Dedifferentiated amniotic fluid mesenchymal stem cell (primary cell): ENCODE results near the gene ZBTB22.
"Not testable (repeated sequence)": the region's sequence is repeated elsewhere in the genome, so short reads cannot be mapped to it uniquely, and the experiment has no call there.

Source experiments
- DNase-seq: peaks from one replicate; pipeline ENCODE4 v3.0.0-alpha.2; 2016; ENCODE audit errors: extremely low spot score

The ZBTB22 gene

DNA sequence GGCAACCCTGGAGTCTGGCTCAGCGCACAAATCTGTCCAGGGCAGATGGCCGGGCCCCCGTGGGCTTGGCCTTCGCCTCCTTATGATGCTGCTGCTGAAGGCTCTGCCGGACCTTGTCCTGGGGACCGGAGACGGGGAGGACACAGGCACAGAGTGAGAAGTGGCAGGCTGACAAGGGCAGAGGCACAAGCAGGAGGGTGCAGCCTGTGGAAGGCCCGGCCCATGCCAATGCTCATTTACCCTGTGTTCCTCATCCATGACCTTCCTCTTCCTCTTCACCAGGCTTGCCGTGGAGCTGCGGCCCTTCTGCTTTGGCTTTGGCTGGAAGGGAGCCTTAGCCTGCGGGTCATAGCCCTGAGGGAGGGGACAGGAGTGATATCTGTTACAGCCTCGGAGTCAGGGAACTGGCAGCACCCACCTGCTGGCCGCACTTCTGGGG is 38.3 kb downstream of the ZBTB22 start:
- no peak for DNase-seq

DNA sequence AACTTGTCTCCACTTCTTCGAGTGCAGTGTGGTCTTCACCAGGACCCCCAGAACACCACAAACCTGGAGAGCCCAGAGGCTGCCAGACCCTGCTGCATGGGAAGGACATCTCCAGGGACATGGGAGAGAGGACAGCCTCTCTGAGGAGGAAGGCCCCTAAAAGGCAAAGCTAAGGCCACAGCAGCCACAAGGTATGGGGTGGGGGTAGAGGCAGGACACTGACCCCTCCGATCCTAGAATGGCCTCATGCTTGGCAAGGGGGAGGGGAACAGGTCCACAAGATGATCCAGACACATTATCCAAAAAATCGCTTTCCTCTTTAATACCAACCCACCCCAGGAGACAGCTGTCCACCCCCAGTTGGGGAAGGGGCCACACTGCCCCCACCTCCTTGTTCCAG is 38.7 kb downstream of the ZBTB22 start:
- no peak for DNase-seq

GRCh38 chr6:33278392-33278741 is 39.2 kb downstream of the ZBTB22 start:
- DNase-seq: no peak

DNA sequence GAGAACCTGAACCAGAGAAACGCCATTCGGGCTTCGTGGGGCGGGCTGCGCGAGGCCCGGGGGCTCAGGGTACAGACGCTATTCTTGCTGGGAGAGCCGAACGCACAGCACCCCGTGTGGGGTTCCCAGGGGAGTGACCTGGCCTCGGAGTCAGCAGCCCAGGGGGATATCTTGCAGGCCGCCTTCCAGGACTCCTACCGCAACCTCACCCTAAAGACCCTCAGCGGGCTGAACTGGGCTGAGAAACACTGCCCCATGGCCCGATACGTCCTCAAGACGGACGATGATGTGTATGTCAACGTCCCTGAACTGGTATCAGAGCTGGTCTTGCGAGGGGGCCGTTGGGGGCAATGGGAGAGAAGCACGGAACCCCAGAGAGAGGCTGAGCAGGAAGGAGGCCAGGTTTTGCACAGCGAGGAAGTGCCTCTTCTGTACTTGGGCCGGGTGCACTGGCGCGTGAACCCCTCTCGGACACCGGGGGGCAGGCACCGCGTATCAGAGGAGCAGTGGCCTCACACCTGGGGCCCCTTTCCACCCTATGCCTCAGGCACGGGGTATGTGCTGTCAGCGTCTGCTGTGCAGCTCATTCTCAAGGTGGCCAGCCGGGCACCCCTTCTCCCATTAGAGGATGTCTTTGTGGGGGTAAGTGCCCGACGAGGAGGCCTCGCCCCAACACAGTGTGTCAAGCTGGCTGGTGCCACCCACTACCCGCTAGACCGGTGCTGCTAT is 39.7 kb downstream of the ZBTB22 start:
- DNase-seq: no peak

- no peak for DNase-seq
Measured at GRCh38 chr6:33276864-33277662, 40.5 kb downstream of the ZBTB22 start, which contains the start of gene B3GALT4. Gene B3GALT4, plus strand, starts transcription at chr6:33277123. Its CDS starts 297 bp downstream, at chr6:33277420.

- DNase-seq: no peak
Measured at GRCh38 chr6:33276581-33276863, 41.0 kb downstream of the ZBTB22 start.

DNA sequence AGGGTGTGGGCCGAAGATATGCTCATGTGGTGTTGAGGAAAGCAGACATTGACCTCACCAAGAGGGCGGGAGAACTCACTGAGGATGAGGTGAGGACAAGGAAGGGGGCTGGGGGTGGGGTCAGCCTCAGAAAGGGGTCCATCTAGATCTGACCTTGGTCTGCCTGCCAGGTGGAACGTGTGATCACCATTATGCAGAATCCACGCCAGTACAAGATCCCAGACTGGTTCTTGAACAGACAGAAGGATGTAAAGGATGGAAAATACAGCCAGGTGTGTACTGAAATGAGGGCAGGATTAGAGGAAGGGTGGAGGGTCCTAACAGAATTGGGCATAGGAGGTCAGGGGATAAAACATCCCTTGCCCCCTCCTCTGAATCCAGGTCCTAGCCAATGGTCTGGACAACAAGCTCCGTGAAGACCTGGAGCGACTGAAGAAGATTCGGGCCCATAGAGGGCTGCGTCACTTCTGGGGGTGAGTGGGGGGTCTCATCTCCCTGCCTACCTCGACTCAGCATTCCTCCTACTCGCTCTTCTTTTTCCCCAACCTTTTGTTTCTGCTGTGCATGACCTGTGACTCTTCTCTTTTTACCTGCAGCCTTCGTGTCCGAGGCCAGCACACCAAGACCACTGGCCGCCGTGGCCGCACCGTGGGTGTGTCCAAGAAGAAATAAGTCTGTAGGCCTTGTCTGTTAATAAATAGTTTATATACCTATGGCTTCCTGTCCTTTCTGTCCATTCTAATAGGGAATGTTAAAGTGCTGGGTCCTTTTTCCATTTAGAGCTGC is 41.6 kb downstream of the ZBTB22 start:
- DNase-seq: not testable (repeated sequence)

- DNase-seq: no peak
Measured at GRCh38 chr6:33273924-33274902, 43.3 kb downstream of the ZBTB22 start.

- DNase-seq: no peak
Measured at GRCh38 chr6:33273129-33273923, 44.2 kb downstream of the ZBTB22 start.

- DNase-seq: no peak
Measured at GRCh38 chr6:33272275-33273128, 45.0 kb downstream of the ZBTB22 start.

GRCh38 chr6:33271468-33272274 is 45.9 kb downstream of the ZBTB22 start, which contains the start of the genes RPS18 and VPS52:
Gene RPS18, plus strand, starts transcription at chr6:33272075. Its CDS starts 45 bp downstream, at chr6:33272120.
Gene VPS52, minus strand, starts transcription at chr6:33271876. Its CDS starts 201 bp downstream, at chr6:33271675.
- peak; percentile 100 for DNase-seq

GRCh38 chr6:33271117-33271467 is 46.5 kb downstream of the ZBTB22 start:
- DNase-seq: no peak
